ENCODE results near the gene FUCA1. TPM values are rescaled to one million over a fixed set of nuclear protein-coding genes. Genes with fewer than 3 reads are reported as not detected.

Gene FUCA1
- total RNA-seq, 4 donors from 2014 or later, result 19.4 to 26.9 (median 22.0) TPM

- no peaks in the 10 kb centered on the region for H3K9me3 ChIP-seq
- no peak overlapping the region for H3K27ac ChIP-seq
- TF ChIP-seq, protein P1, sequence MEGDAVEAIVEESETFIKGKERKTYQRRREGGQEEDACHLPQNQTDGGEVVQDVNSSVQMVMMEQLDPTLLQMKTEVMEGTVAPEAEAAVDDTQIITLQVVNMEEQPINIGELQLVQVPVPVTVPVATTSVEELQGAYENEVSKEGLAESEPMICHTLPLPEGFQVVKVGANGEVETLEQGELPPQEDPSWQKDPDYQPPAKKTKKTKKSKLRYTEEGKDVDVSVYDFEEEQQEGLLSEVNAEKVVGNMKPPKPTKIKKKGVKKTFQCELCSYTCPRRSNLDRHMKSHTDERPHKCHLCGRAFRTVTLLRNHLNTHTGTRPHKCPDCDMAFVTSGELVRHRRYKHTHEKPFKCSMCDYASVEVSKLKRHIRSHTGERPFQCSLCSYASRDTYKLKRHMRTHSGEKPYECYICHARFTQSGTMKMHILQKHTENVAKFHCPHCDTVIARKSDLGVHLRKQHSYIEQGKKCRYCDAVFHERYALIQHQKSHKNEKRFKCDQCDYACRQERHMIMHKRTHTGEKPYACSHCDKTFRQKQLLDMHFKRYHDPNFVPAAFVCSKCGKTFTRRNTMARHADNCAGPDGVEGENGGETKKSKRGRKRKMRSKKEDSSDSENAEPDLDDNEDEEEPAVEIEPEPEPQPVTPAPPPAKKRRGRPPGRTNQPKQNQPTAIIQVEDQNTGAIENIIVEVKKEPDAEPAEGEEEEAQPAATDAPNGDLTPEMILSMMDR (IDR thresholded peaks at IDR 0.05), result no peak
- no peak for TF ChIP-seq EP300 (IDR thresholded peaks at IDR 0.05)
- no peak for TF ChIP-seq POLR2A (IDR thresholded peaks at IDR 0.05)
- DNase-seq (ENCODE audit: low spot score in 2 of 2), result no peak
- no peak overlapping the region for H3K4me3 ChIP-seq
- peaks cover 0 to 57% (median 8%) of the 10 kb centered on the region in 3 donors for H3K36me3 ChIP-seq
- 64 to 71% methylated on average over 15 to 16 of the region's 17 CpGs for WGBS, 2 donors
- no peaks in the 10 kb centered on the region for H3K27me3 ChIP-seq
- H3K4me1 ChIP-seq, result peaks cover 0 to 55% (median 29%) of the 10 kb centered on the region in 4 donors
Measured at GRCh38 chr1:23796466-23797271, 71.4 kb downstream of the FUCA1 start.

DNA sequence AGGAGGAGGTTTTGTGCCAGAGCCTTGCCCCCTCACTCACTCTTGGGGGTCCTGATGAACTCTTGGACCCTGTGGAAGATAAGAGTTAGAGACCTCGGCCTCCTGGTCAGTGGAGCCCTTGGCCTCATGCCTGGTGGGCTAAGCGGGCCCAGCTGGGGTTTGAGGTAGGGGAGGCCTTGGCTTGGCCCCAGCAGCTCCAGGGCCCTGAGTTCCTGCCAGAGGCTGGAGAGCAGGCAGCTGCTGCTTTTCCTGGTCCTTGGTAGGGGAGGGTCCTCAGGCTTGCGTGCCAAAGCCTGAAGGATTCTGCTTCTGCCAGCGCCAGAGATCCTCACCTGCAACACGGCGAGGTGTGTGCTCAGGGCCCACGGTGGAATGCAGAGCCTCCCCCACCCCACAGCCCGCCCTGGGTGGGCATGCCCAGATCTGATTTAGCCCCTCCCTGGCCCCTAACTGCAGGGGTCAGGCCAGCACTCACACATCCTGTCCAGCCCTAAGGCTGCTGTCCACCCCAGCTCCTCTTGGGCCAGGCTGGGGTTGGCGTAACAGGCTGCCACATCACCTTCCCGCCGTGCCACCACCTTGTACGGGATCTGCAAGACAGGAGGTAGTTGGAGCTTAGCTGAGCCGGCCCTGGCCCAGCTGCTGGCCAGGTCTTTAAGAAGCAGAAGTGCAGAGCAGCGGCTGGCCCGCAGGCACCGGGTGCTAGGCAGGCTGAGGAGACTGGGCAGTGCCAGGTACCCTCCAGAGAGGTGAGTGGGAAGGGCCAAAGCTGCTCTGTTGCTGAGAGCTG, 72.2 kb downstream of the FUCA1 start:
- no peak for DNase-seq (ENCODE audit: low spot score in 2 of 2)
- H3K27me3 ChIP-seq, result no peaks in the 10 kb centered on the region

More for the DNA sequence above, 72.2 kb downstream of the FUCA1 start:
- no peak for TF ChIP-seq POLR2A (IDR thresholded peaks at IDR 0.05)
- TF ChIP-seq, protein P1 (IDR thresholded peaks at IDR 0.05), result no peak
- no peak for TF ChIP-seq EP300 (IDR thresholded peaks at IDR 0.05)
- H3K9me3 ChIP-seq, result no peaks in the 10 kb centered on the region
- no peak overlapping the region for H3K4me3 ChIP-seq
- H3K4me1 ChIP-seq, result peaks cover 0 to 52% (median 24%) of the 10 kb centered on the region in 4 donors
- H3K27ac ChIP-seq, result no peak overlapping the region
- 83 to 86% methylated on average over 10 to 11 of the region's 16 CpGs for WGBS, 2 donors
- peaks cover 0 to 57% (median 8%) of the 10 kb centered on the region in 3 donors for H3K36me3 ChIP-seq

Other genes starting within 250 kb of the FUCA1 start
- gene RPL11, start 176.5 kb downstream of the FUCA1 start, total RNA-seq, result 100 to 1,000 TPM; 739 to 843 (median 765) TPM
- 10 to 100 TPM; 21.4 to 32.7 (median 23.7) TPM for gene ELOA, start 124.8 kb downstream of the FUCA1 start, total RNA-seq
- gene PITHD1, start 89.9 kb downstream of the FUCA1 start, total RNA-seq, result 100 to 1,000 TPM in 1 of 4 donors, 10 to 100 TPM in 3; 64.2 to 105 (median 68.0) TPM
- gene LYPLA2, start 77.1 kb downstream of the FUCA1 start, total RNA-seq, result 10 to 100 TPM; 23.6 to 36.3 (median 31.6) TPM
- gene GALE, start 67.5 kb downstream of the FUCA1 start, total RNA-seq, result 10 to 100 TPM; 12.6 to 21.6 (median 15.8) TPM
- gene HMGCL, start 42.9 kb downstream of the FUCA1 start, total RNA-seq, result 10 to 100 TPM; 38.7 to 53.3 (median 44.3) TPM
- gene CNR2, start 45.1 kb upstream of the FUCA1 start, total RNA-seq, result not detected
- gene PNRC2, start 91.5 kb upstream of the FUCA1 start, total RNA-seq, result 10 to 100 TPM; 73.2 to 88.5 (median 77.5) TPM
- gene SRSF10, start 112.0 kb upstream of the FUCA1 start, total RNA-seq, result 100 to 1,000 TPM in 1 of 4 donors, 10 to 100 TPM in 3; 58.6 to 113 (median 89.9) TPM
- gene MYOM3, start 243.8 kb upstream of the FUCA1 start, total RNA-seq, result under 1 TPM in 3 of 4 donors, not detected in 1; 0.20 to 0.60 (median 0.22) TPM

All from tibial nerve (tissue), 4 donors.